GM23338 (cell line): ENCODE measurements around the gene DOCK11. TPM values are rescaled to one million over a fixed set of nuclear protein-coding genes. Genes with fewer than 3 reads are reported as not detected.

Experiments used
- ATAC-seq: fragments of 200-7000 bp; cut with Tn5 transposase; 3 replicates; pipeline ENCODE4 v1.9.1; 2020
- DNase-seq: peaks from one replicate; pipeline ENCODE4 v3.0.0-alpha.2; 2015; ENCODE audit warnings: low spot score
- H2AFZ ChIP-seq: fragments of 200-600 bp; sonication (generic); 2 replicates; pipeline ENCODE4 v1.8.0; 2016; ENCODE audit warnings: antibody characterized with exemption, mild to moderate bottlenecking, moderate library complexity
- H3F3A ChIP-seq: fragments of 200-600 bp; sonication (generic); replicated peaks from 2 replicates; pipeline ENCODE4 v1.8.0; 2017; ENCODE audit warnings: antibody characterized with exemption, mixed run types, low read depth
- H3K27ac ChIP-seq: fragments of 200-600 bp; sonication (generic); 2 replicates; pipeline ENCODE4 v1.6.1; 2016; ENCODE audit warnings: low read depth
- H3K27me3 ChIP-seq: fragments of 200-600 bp; sonication (generic); 2 replicates; pipeline ENCODE4 v1.8.0; 2016; ENCODE audit warnings: mild to moderate bottlenecking, mixed run types, moderate library complexity; ENCODE audit not compliant: insufficient read depth
- H3K36me3 ChIP-seq: fragments of 200-600 bp; sonication (generic); 2 replicates; pipeline ENCODE4 v1.8.0; 2016; ENCODE audit warnings: mild to moderate bottlenecking; ENCODE audit not compliant: insufficient read depth
- H3K4me1 ChIP-seq: fragments of 200-600 bp; sonication (generic); 2 replicates; pipeline ENCODE4 v1.8.0; 2016; ENCODE audit warnings: mild to moderate bottlenecking, moderate library complexity; ENCODE audit not compliant: insufficient read depth
- H3K4me2 ChIP-seq: fragments of 200-600 bp; sonication (generic); 2 replicates; pipeline ENCODE4 v1.7.1; 2017; ENCODE audit warnings: mixed run types
- H3K4me3 ChIP-seq: fragments of 200-600 bp; sonication (generic); 2 replicates; pipeline ENCODE4 v1.6.1; 2016; ENCODE audit warnings: mixed run types
- H3K79me2 ChIP-seq: fragments of 200-600 bp; sonication (generic); replicated peaks from 2 replicates; pipeline ENCODE4 v1.8.0; 2017; ENCODE audit warnings: mild to moderate bottlenecking; ENCODE audit not compliant: insufficient read depth
- H3K9me2 ChIP-seq: fragments of 200-600 bp; sonication (generic); 2 replicates; pipeline ENCODE4 v1.8.0; 2017; ENCODE audit not compliant: insufficient read depth
- H4K20me1 ChIP-seq: fragments of 200-600 bp; sonication (generic); replicated peaks from 2 replicates; pipeline ENCODE4 v1.8.0; 2017; ENCODE audit warnings: mild to moderate bottlenecking; ENCODE audit not compliant: insufficient read depth
- H3K27ac Mint-ChIP-seq: 2 replicates; pipeline ENCODE4 v1.8.0; 2020; ENCODE audit warnings: inconsistent platforms, mild to moderate bottlenecking, moderate library complexity, mixed read lengths
- H3K27me3 Mint-ChIP-seq: 3 replicates; pipeline ENCODE4 v1.8.0; 2022; ENCODE audit warnings: low read depth, mild to moderate bottlenecking, moderate library complexity, mixed read lengths, inconsistent platforms; ENCODE audit not compliant: insufficient read depth, poor library complexity
- H3K36me3 Mint-ChIP-seq: 3 replicates; pipeline ENCODE4 v1.8.0; 2021; ENCODE audit warnings: low read depth, mild to moderate bottlenecking, inconsistent platforms, moderate library complexity, mixed read lengths
- H3K4me1 Mint-ChIP-seq: 3 replicates; pipeline ENCODE4 v1.8.0; 2020; ENCODE audit warnings: mild to moderate bottlenecking, inconsistent platforms, mixed read lengths
- H3K4me3 Mint-ChIP-seq: 3 replicates; pipeline ENCODE4 v1.8.0; 2021; ENCODE audit warnings: moderate library complexity, mild to moderate bottlenecking, inconsistent platforms, mixed read lengths
- H3K9me3 Mint-ChIP-seq: 3 replicates; pipeline ENCODE4 v1.8.0; 2020; ENCODE audit warnings: moderate library complexity, mild to moderate bottlenecking, inconsistent platforms, mixed read lengths
- CREB1 ChIP-seq: fragments of 250-450 bp; sonication (Bioruptor Pico); IDR thresholded peaks from 2 replicates; pipeline ENCODE4 v1.5.0; 2020; ENCODE audit warnings: low read depth, mild to moderate bottlenecking, moderate library complexity
- EZH2 ChIP-seq: fragments of 200-600 bp; sonication (generic); IDR thresholded peaks from one replicate; pipeline ENCODE4 v1.8.0; 2017; ENCODE audit warnings: antibody characterized with exemption, mild to moderate bottlenecking, low read depth; ENCODE audit not compliant: unreplicated experiment
- EZH2phosphoT487 ChIP-seq: fragments of 200-600 bp; sonication (generic); IDR thresholded peaks from one replicate; pipeline ENCODE4 v1.8.1; 2018; ENCODE audit warnings: antibody characterized with exemption; ENCODE audit not compliant: unreplicated experiment
- JUNB ChIP-seq: IDR thresholded peaks from one replicate; pipeline ENCODE4 v1.6.1; 2016; ENCODE audit warnings: antibody characterized with exemption; ENCODE audit not compliant: unreplicated experiment
- NANOG ChIP-seq: IDR thresholded peaks from 2 replicates; pipeline ENCODE4 v1.6.1; 2016; ENCODE audit warnings: antibody characterized with exemption, borderline replicate concordance
- POLR2AphosphoS5 ChIP-seq: IDR thresholded peaks from 2 replicates; pipeline ENCODE4 v1.6.1; 2016; ENCODE audit warnings: antibody characterized with exemption, low read depth
- STAT1 ChIP-seq: IDR thresholded peaks from one replicate; pipeline ENCODE4 v1.6.1; 2016; ENCODE audit warnings: antibody characterized with exemption; ENCODE audit not compliant: unreplicated experiment
- ZNF114 ChIP-seq: fragments of 250-450 bp; sonication (Bioruptor Pico); IDR thresholded peaks from 2 replicates; pipeline ENCODE4 v1.5.0; 2020; ENCODE audit warnings: mild to moderate bottlenecking, moderate library complexity
- ZNF331 ChIP-seq: fragments of 250-450 bp; sonication (Bioruptor Pico); IDR thresholded peaks from 2 replicates; pipeline ENCODE4 v1.5.0; 2020; ENCODE audit warnings: low read depth, mild to moderate bottlenecking, moderate library complexity
- polyA plus RNA-seq: library from polyadenylated mRNA; unstranded; fragments of >200 nt; fragmentation: Nextera tagmentation; extraction: Ambion mirVana; gene quantifications from 2 replicates; pipeline ENCODE4 v1.2.1, GENCODE V29; 2016
- total RNA-seq: library from RNA; depleted of rRNA; stranded (reverse); fragments of >200 nt; shearing (Covaris generic); gene quantifications from 2 replicates; pipeline ENCODE4 v1.2.3, GENCODE V29; 2014
- TF ChIP-seq, protein P1 (sequence below): IDR thresholded peaks from one replicate; pipeline ENCODE4 v1.6.1; 2018; ENCODE audit warnings: antibody characterized with exemption; ENCODE audit not compliant: unreplicated experiment
- TF ChIP-seq, protein P2 (sequence below), 2 experiments: fragments of 200-600 bp in 1 of 2; sonication (generic) in 1 of 2; conservative IDR thresholded peaks; 2 replicates each; pipeline versions ENCODE4 v1.5.1 to v1.6.1; 2016 to 2017; ENCODE audit warnings: antibody characterized with exemption in 2 of 2, low read depth in 2 of 2, mild to moderate bottlenecking in 2 of 2, moderate library complexity in 1 of 2
- TF ChIP-seq, protein P3 (sequence below): fragments of 250-450 bp; sonication (Bioruptor Pico); IDR thresholded peaks from 2 replicates; pipeline ENCODE4 v1.5.0; 2020; ENCODE audit warnings: mild to moderate bottlenecking, moderate library complexity
- TF ChIP-seq, protein P4 (sequence below): IDR thresholded peaks from 2 replicates; pipeline ENCODE4 v1.6.1; 2016; ENCODE audit warnings: antibody characterized with exemption

DOCK11 gene
- total and polyA plus RNA-seq, 2 experiments from 2014 or later, result 6.0 to 12.3 TPM

DNA sequence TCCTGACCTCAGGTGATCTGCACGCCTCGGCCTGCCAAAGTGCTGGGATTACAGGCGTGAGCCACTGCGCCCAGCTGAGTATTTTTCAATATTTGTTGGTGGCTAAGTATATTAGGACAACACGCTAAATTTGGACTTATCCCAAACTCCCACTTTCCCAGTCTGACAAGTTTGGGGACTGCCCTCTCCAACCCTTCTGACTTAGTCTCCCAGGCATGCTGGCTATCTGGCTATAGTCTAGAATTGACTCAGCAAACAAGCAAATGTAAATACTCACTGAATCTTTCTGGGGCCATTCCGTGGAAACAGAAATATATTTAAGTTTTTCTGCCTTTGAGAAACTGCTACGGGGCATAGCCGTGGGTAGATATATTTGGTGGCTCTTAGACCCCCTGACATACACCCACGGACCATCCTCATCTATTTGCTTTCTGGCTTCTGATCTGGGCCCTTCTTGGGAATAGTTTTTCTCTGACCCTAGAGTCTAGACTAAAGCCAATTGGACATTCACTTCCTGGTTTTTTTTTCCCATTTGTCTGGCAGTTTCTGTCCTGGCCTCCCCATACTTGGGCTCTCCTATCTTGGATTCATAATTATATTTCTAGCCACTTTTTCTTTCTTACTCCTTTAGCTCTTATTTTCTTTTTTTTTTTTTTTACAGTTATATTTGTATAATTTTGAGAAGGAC, 11.3 kb upstream of the DOCK11 start:
- Histone ChIP-seq H3K4me3 (no peak overlapping the region), H3K27ac (no peak overlapping the region), H3K4me1 (no peaks in the 10 kb centered on the region), H3K9me2 (no peaks in the 10 kb centered on the region), H2AFZ (no peak overlapping the region), H3F3A (no peaks in the 10 kb centered on the region), H3K4me2 (no peak overlapping the region), H3K79me2 (no peaks in the 10 kb centered on the region), H3K36me3 (no peaks in the 10 kb centered on the region), H3K27me3 (no peaks in the 10 kb centered on the region), H4K20me1 (no peaks in the 10 kb centered on the region)
- H3K27me3 Mint-ChIP-seq, result no peaks in the 10 kb centered on the region
- H3K27ac Mint-ChIP-seq, result no peak overlapping the region
- H3K4me1 Mint-ChIP-seq, result no peaks in the 10 kb centered on the region
- TF ChIP-seq, protein P1, sequence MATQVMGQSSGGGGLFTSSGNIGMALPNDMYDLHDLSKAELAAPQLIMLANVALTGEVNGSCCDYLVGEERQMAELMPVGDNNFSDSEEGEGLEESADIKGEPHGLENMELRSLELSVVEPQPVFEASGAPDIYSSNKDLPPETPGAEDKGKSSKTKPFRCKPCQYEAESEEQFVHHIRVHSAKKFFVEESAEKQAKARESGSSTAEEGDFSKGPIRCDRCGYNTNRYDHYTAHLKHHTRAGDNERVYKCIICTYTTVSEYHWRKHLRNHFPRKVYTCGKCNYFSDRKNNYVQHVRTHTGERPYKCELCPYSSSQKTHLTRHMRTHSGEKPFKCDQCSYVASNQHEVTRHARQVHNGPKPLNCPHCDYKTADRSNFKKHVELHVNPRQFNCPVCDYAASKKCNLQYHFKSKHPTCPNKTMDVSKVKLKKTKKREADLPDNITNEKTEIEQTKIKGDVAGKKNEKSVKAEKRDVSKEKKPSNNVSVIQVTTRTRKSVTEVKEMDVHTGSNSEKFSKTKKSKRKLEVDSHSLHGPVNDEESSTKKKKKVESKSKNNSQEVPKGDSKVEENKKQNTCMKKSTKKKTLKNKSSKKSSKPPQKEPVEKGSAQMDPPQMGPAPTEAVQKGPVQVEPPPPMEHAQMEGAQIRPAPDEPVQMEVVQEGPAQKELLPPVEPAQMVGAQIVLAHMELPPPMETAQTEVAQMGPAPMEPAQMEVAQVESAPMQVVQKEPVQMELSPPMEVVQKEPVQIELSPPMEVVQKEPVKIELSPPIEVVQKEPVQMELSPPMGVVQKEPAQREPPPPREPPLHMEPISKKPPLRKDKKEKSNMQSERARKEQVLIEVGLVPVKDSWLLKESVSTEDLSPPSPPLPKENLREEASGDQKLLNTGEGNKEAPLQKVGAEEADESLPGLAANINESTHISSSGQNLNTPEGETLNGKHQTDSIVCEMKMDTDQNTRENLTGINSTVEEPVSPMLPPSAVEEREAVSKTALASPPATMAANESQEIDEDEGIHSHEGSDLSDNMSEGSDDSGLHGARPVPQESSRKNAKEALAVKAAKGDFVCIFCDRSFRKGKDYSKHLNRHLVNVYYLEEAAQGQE, result no peak
- TF ChIP-seq, protein P2, sequence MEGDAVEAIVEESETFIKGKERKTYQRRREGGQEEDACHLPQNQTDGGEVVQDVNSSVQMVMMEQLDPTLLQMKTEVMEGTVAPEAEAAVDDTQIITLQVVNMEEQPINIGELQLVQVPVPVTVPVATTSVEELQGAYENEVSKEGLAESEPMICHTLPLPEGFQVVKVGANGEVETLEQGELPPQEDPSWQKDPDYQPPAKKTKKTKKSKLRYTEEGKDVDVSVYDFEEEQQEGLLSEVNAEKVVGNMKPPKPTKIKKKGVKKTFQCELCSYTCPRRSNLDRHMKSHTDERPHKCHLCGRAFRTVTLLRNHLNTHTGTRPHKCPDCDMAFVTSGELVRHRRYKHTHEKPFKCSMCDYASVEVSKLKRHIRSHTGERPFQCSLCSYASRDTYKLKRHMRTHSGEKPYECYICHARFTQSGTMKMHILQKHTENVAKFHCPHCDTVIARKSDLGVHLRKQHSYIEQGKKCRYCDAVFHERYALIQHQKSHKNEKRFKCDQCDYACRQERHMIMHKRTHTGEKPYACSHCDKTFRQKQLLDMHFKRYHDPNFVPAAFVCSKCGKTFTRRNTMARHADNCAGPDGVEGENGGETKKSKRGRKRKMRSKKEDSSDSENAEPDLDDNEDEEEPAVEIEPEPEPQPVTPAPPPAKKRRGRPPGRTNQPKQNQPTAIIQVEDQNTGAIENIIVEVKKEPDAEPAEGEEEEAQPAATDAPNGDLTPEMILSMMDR (conservative IDR thresholded peaks at IDR 0.05; ENCODE audit: low read depth in 2 of 2), result no peak
- no peak for TF ChIP-seq EZH2phosphoT487
- no peak for TF ChIP-seq NANOG
- TF ChIP-seq ZNF114, result no peak
- TF ChIP-seq CREB1 (CRISPR knock-in tag), result no peak
- TF ChIP-seq, protein P3, sequence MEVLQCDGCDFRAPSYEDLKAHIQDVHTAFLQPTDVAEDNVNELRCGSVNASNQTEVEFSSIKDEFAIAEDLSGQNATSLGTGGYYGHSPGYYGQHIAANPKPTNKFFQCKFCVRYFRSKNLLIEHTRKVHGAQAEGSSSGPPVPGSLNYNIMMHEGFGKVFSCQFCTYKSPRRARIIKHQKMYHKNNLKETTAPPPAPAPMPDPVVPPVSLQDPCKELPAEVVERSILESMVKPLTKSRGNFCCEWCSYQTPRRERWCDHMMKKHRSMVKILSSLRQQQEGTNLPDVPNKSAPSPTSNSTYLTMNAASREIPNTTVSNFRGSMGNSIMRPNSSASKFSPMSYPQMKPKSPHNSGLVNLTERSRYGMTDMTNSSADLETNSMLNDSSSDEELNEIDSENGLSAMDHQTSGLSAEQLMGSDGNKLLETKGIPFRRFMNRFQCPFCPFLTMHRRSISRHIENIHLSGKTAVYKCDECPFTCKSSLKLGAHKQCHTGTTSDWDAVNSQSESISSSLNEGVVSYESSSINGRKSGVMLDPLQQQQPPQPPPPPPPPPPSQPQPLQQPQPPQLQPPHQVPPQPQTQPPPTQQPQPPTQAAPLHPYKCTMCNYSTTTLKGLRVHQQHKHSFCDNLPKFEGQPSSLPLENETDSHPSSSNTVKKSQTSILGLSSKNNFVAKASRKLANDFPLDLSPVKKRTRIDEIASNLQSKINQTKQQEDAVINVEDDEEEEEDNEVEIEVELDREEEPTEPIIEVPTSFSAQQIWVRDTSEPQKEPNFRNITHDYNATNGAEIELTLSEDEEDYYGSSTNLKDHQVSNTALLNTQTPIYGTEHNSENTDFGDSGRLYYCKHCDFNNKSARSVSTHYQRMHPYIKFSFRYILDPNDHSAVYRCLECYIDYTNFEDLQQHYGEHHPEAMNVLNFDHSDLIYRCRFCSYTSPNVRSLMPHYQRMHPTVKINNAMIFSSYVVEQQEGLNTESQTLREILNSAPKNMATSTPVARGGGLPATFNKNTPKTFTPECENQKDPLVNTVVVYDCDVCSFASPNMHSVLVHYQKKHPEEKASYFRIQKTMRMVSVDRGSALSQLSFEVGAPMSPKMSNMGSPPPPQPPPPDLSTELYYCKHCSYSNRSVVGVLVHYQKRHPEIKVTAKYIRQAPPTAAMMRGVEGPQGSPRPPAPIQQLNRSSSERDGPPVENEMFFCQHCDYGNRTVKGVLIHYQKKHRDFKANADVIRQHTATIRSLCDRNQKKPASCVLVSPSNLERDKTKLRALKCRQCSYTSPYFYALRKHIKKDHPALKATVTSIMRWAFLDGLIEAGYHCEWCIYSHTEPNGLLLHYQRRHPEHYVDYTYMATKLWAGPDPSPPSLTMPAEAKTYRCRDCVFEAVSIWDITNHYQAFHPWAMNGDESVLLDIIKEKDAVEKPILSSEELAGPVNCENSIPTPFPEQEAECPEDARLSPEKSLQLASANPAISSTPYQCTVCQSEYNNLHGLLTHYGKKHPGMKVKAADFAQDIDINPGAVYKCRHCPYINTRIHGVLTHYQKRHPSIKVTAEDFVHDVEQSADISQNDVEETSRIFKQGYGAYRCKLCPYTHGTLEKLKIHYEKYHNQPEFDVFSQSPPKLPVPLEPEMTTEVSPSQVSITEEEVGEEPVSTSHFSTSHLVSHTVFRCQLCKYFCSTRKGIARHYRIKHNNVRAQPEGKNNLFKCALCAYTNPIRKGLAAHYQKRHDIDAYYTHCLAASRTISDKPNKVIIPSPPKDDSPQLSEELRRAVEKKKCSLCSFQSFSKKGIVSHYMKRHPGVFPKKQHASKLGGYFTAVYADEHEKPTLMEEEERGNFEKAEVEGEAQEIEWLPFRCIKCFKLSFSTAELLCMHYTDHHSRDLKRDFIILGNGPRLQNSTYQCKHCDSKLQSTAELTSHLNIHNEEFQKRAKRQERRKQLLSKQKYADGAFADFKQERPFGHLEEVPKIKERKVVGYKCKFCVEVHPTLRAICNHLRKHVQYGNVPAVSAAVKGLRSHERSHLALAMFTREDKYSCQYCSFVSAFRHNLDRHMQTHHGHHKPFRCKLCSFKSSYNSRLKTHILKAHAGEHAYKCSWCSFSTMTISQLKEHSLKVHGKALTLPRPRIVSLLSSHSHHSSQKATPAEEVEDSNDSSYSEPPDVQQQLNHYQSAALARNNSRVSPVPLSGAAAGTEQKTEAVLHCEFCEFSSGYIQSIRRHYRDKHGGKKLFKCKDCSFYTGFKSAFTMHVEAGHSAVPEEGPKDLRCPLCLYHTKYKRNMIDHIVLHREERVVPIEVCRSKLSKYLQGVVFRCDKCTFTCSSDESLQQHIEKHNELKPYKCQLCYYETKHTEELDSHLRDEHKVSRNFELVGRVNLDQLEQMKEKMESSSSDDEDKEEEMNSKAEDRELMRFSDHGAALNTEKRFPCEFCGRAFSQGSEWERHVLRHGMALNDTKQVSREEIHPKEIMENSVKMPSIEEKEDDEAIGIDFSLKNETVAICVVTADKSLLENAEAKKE, result no peak
- TF ChIP-seq, protein P4, sequence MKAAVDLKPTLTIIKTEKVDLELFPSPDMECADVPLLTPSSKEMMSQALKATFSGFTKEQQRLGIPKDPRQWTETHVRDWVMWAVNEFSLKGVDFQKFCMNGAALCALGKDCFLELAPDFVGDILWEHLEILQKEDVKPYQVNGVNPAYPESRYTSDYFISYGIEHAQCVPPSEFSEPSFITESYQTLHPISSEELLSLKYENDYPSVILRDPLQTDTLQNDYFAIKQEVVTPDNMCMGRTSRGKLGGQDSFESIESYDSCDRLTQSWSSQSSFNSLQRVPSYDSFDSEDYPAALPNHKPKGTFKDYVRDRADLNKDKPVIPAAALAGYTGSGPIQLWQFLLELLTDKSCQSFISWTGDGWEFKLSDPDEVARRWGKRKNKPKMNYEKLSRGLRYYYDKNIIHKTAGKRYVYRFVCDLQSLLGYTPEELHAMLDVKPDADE, result no peak
- no peak for TF ChIP-seq POLR2AphosphoS5
- no peak for TF ChIP-seq STAT1
- TF ChIP-seq ZNF331 (CRISPR knock-in tag), result no peak
- TF ChIP-seq EZH2, result no peak
- no peak for TF ChIP-seq JUNB
- no peaks in the 10 kb centered on the region for H3K36me3 Mint-ChIP-seq
- no peak overlapping the region for H3K4me3 Mint-ChIP-seq
- H3K9me3 Mint-ChIP-seq, result no peaks in the 10 kb centered on the region
- ATAC-seq (no peak), DNase-seq (no peak)
